ENCODE data around the gene SWT1. TPM values are rescaled to one million over a fixed set of nuclear protein-coding genes. Genes with fewer than 3 reads are reported as not detected.

The SWT1 gene
- total RNA-seq, 1 experiment from 2014 or later: 3.6 TPM

GRCh38 chr1:185314411-185314810 is 157.4 kb downstream of the SWT1 start:
- TF ChIP-seq CTCF (conservative IDR thresholded peaks at IDR 0.05) (no peak), EZH2 (IDR thresholded peaks at IDR 0.05; ENCODE audit: low read depth) (no peak)
- H4K20me1 ChIP-seq (ENCODE audit: insufficient read depth): peaks cover 42% of the 10 kb centered on the region

GRCh38 chr1:185315445-185316071 is 158.6 kb downstream of the SWT1 start:
- Histone ChIP-seq H3K4me1 (replicated peaks; ENCODE audit: insufficient read depth) (peaks cover 37% of the 10 kb centered on the region), H2AFZ (peak overlapping the region; percentile 94), H3K9me3 (ENCODE audit: insufficient read depth, low read depth) (no peaks in the 10 kb centered on the region), H3K27ac (no peak overlapping the region; the same call in 1 of the 2 replicates), H3K27me3 (ENCODE audit: insufficient read depth, low read depth) (no peaks in the 10 kb centered on the region), H3K4me3 (peak overlapping the region; percentile 97), H3K36me3 (ENCODE audit: low read depth) (0 out of 2 replicates have a peak, but pooled peaks cover 12% of the 10 kb centered on the region), H3K79me2 (ENCODE audit: low read depth) (peaks cover 61% of the 10 kb centered on the region), H3K4me2 (peak overlapping the region; percentile 97), H4K20me1 (ENCODE audit: insufficient read depth) (peaks cover 42% of the 10 kb centered on the region), H3F3A (ENCODE audit: insufficient read depth, low read depth) (peaks cover 9% of the 10 kb centered on the region; the same call in 1 of the 2 replicates), H3K9me2 (ENCODE audit: insufficient read depth) (no peaks in the 10 kb centered on the region)
- no TSS peak for BruUV-seq (replicated peaks)
- TF ChIP-seq EZH2 (IDR thresholded peaks at IDR 0.05; ENCODE audit: low read depth) (no peak), CTCF (conservative IDR thresholded peaks at IDR 0.05) (no peak)
- intact Hi-C loops (cut with micrococcal nuclease; ENCODE audit: unreplicated experiment): loop anchor here (2.0 to 10.0 kb wide), 2 partner anchors 279 to 919 kb away; no protein-coding TSS in a partner anchor
- CTCF ChIA-PET: no interaction called here
- POLR2A ChIA-PET (ENCODE audit: unreplicated experiment): interaction anchor here (0.5 to 0.7 kb wide), 2 partner anchors 118 to 280 kb away, joined by 3 read pairs; no protein-coding TSS in a partner anchor
- no peak for DNase-seq

More at GRCh38 chr1:185314411-185314810, 157.4 kb downstream of the SWT1 start:
- Histone ChIP-seq H2AFZ (no peak overlapping the region), H3K9me2 (ENCODE audit: insufficient read depth) (no peaks in the 10 kb centered on the region), H3K79me2 (ENCODE audit: low read depth) (peaks cover 67% of the 10 kb centered on the region), H3K27ac (no peak overlapping the region), H3K4me1 (replicated peaks; ENCODE audit: insufficient read depth) (peaks cover 37% of the 10 kb centered on the region), H3K9me3 (ENCODE audit: insufficient read depth, low read depth) (no peaks in the 10 kb centered on the region), H3K4me3 (peak overlapping the region; percentile 97; the same call in 1 of the 2 replicates), H3K4me2 (peak overlapping the region; percentile 97), H3K36me3 (ENCODE audit: low read depth) (0 out of 2 replicates have a peak, but pooled peaks cover 17% of the 10 kb centered on the region), H3F3A (ENCODE audit: insufficient read depth, low read depth) (peaks cover 9% of the 10 kb centered on the region; the same call in 1 of the 2 replicates), H3K27me3 (ENCODE audit: insufficient read depth, low read depth) (no peaks in the 10 kb centered on the region)
- DNase-seq: no peak
- BruUV-seq (replicated peaks): no TSS peak
- ChIA-PET POLR2A (ENCODE audit: unreplicated experiment) (no interaction called here), CTCF (no interaction called here)
- intact Hi-C loops (cut with micrococcal nuclease; ENCODE audit: unreplicated experiment): loop anchor here (10.0 kb wide), 1 partner anchor 920 kb away; no protein-coding TSS in a partner anchor

- BruUV-seq (replicated peaks): TSS peak; percentile 31
- TF ChIP-seq EZH2 (IDR thresholded peaks at IDR 0.05; ENCODE audit: low read depth) (no peak), CTCF (conservative IDR thresholded peaks at IDR 0.05) (no peak)
- peaks cover 42% of the 10 kb centered on the region for H4K20me1 ChIP-seq (ENCODE audit: insufficient read depth)
- H3F3A ChIP-seq (ENCODE audit: insufficient read depth, low read depth): peaks cover 9% of the 10 kb centered on the region; the same call in 1 of the 2 replicates
- ChIA-PET POLR2A (ENCODE audit: unreplicated experiment) (interaction anchor here (0.5 to 1.0 kb wide), 8 partner anchors 23 to 1948 kb away, joined by 3 to 14 read pairs (median 4); no protein-coding TSS in a partner anchor), CTCF (interaction anchor here (0.6 to 1.2 kb wide), 6 partner anchors 50 to 354 kb away, joined by 3 to 12 read pairs (median 4); no protein-coding TSS in a partner anchor)
- no peaks in the 10 kb centered on the region for H3K27me3 ChIP-seq (ENCODE audit: insufficient read depth, low read depth)
- no peaks in the 10 kb centered on the region for H3K9me2 ChIP-seq (ENCODE audit: insufficient read depth)
- intact Hi-C loops (cut with micrococcal nuclease; ENCODE audit: unreplicated experiment): loop anchor here (1.0 to 10.0 kb wide), 8 partner anchors 125 to 918 kb away; partner anchors contain the start of gene SWT1
- H3K9me3 ChIP-seq (ENCODE audit: insufficient read depth, low read depth): no peaks in the 10 kb centered on the region
- peak overlapping the region; percentile 97 for H3K4me3 ChIP-seq
- H3K4me1 ChIP-seq (replicated peaks; ENCODE audit: insufficient read depth): peaks cover 37% of the 10 kb centered on the region
- peak; percentile 51 to 86 for DNase-seq
- peak overlapping the region; percentile 76 for H3K27ac ChIP-seq
- H2AFZ ChIP-seq: peak overlapping the region; percentile 94
- H3K79me2 ChIP-seq (ENCODE audit: low read depth): peaks cover 55% of the 10 kb centered on the region
- peak overlapping the region; percentile 97 for H3K4me2 ChIP-seq
- H3K36me3 ChIP-seq (ENCODE audit: low read depth): 0 out of 2 replicates have a peak, but pooled peaks cover 5% of the 10 kb centered on the region
Observed at GRCh38 chr1:185316163-185317033, 159.4 kb downstream of the SWT1 start.
